CD4-positive, alpha-beta T cell treated with Interleukin-2 at 100 ng/mL for 4 hours (primary cell): ENCODE measurements around the gene OR2Y1.
"Not testable (repeated sequence)": the region's sequence is repeated elsewhere in the genome, so short reads cannot be mapped to it uniquely, and the experiment has no call there.

Experiments
- DNase-seq: peaks from one replicate; pipeline ENCODE4 v3.0.0-alpha.2; 2020; ENCODE audit warnings: low spot score

OR2Y1 gene

GRCh38 chr5:180739958-180740357, at the start of gene OR2Y1:
TSS of gene OR2Y1 (minus strand) at chr5:180740058. CDS start at chr5:180740058, 0 bp downstream.
- no peak for DNase-seq

- DNase-seq, result not testable (repeated sequence)
These were observed 49.0 kb upstream of the OR2Y1 start for GRCh38 chr5:180788651-180789410.

- DNase-seq, result no peak
These were observed 48.0 kb upstream of the OR2Y1 start for GRCh38 chr5:180787711-180788431.

- DNase-seq, result no peak
These were observed 46.9 kb upstream of the OR2Y1 start for GRCh38 chr5:180786531-180787398.

GRCh38 chr5:180785794-180786221, 46.0 kb upstream of the OR2Y1 start:
- no peak for DNase-seq

GRCh38 chr5:180785121-180785781, 45.4 kb upstream of the OR2Y1 start:
- DNase-seq, result no peak

GRCh38 chr5:180784497-180785097, 44.7 kb upstream of the OR2Y1 start:
- DNase-seq, result peak; percentile 79

GRCh38 chr5:180783340-180784052, 43.6 kb upstream of the OR2Y1 start:
- DNase-seq, result no peak

- DNase-seq, result no peak
These were observed 42.9 kb upstream of the OR2Y1 start for GRCh38 chr5:180782748-180783147.

- DNase-seq, result not testable (repeated sequence)
These were observed 42.1 kb upstream of the OR2Y1 start for GRCh38 chr5:180781900-180782326.

- DNase-seq, result no peak
These were observed 40.2 kb upstream of the OR2Y1 start for GRCh38 chr5:180779985-180780610.

- DNase-seq, result no peak
These were observed 37.6 kb upstream of the OR2Y1 start for GRCh38 chr5:180777475-180777874.

GRCh38 chr5:180776376-180776775, 36.5 kb upstream of the OR2Y1 start:
- no peak for DNase-seq

- DNase-seq, result no peak
These were observed 35.8 kb upstream of the OR2Y1 start for GRCh38 chr5:180775624-180776023.

- DNase-seq, result no peak
These were observed 32.0 kb upstream of the OR2Y1 start for GRCh38 chr5:180771839-180772238.

GRCh38 chr5:180769821-180770220, 30.0 kb upstream of the OR2Y1 start:
- no peak for DNase-seq

GRCh38 chr5:180755601-180756000, 15.7 kb upstream of the OR2Y1 start:
- no peak for DNase-seq

- DNase-seq, result no peak
These were observed 4.4 kb upstream of the OR2Y1 start for GRCh38 chr5:180744253-180744652.

GRCh38 chr5:180742727-180743126, 2.9 kb upstream of the OR2Y1 start:
- DNase-seq, result no peak

- DNase-seq, result not testable (repeated sequence)
These were observed 1.1 kb upstream of the OR2Y1 start for GRCh38 chr5:180740953-180741352.
